ENCODE measurements around the gene FAM107B. TPM values are rescaled to one million over a fixed set of nuclear protein-coding genes. Genes with fewer than 3 reads are reported as not detected.

Gene FAM107B
- total RNA-seq, 1 donor from 2014 or later: 43.0 TPM

DNA sequence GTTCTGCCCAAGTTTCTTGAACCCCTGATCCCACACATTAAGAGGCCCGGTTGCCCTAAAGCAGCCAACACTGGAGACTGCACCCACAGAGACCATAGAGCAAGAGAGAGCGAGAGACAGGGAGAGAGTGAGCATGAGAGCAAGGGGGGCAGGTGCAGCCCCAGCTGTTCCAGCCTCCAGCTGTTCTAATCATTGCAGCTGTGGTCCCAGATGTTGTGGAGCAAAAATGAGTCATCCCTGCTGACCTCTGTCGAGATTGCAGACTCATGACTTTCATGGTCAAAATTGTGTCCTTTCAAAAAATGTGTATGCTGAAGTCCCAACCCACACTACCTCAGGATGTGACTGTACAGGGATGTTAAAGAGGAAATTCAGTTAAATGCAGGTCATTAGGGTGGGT, 300.0 kb downstream of the FAM107B start:
- Histone ChIP-seq H3K9ac (no peak overlapping the region), H4K20me1 (ENCODE audit: low read depth) (no peaks in the 10 kb centered on the region), H3F3A (ENCODE audit: low read depth) (no peaks in the 10 kb centered on the region), H3K27me3 (no peaks in the 10 kb centered on the region), H3K4me3 (no peak overlapping the region), H3K27ac (no peak overlapping the region), H3K9me3 (ENCODE audit: low read depth) (no peaks in the 10 kb centered on the region), H3K79me2 (ENCODE audit: low read depth) (no peaks in the 10 kb centered on the region), H3K4me1 (peaks cover 5% of the 10 kb centered on the region), H3K36me3 (no peaks in the 10 kb centered on the region), H2AFZ (replicated peaks) (no peak overlapping the region), H3K4me2 (no peak overlapping the region)
- Mint-ChIP-seq H3K27ac (no peak overlapping the region), H3K9me3 (peaks cover 9% of the 10 kb centered on the region), H3K4me3 (no peak overlapping the region), H3K27me3 (ENCODE audit: insufficient read depth, low read depth) (peaks cover 9% of the 10 kb centered on the region), H3K4me1 (peaks cover 14% of the 10 kb centered on the region), H3K36me3 (peaks cover 2% of the 10 kb centered on the region)
- DNase-seq (ENCODE audit: low spot score): no peak
- TF ChIP-seq, protein P1, sequence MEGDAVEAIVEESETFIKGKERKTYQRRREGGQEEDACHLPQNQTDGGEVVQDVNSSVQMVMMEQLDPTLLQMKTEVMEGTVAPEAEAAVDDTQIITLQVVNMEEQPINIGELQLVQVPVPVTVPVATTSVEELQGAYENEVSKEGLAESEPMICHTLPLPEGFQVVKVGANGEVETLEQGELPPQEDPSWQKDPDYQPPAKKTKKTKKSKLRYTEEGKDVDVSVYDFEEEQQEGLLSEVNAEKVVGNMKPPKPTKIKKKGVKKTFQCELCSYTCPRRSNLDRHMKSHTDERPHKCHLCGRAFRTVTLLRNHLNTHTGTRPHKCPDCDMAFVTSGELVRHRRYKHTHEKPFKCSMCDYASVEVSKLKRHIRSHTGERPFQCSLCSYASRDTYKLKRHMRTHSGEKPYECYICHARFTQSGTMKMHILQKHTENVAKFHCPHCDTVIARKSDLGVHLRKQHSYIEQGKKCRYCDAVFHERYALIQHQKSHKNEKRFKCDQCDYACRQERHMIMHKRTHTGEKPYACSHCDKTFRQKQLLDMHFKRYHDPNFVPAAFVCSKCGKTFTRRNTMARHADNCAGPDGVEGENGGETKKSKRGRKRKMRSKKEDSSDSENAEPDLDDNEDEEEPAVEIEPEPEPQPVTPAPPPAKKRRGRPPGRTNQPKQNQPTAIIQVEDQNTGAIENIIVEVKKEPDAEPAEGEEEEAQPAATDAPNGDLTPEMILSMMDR (IDR thresholded peaks at IDR 0.05): no peak
- TF ChIP-seq EZH2phosphoT487 (IDR thresholded peaks at IDR 0.05) (no peak), EZH2 (IDR thresholded peaks at IDR 0.05) (no peak)

DNA sequence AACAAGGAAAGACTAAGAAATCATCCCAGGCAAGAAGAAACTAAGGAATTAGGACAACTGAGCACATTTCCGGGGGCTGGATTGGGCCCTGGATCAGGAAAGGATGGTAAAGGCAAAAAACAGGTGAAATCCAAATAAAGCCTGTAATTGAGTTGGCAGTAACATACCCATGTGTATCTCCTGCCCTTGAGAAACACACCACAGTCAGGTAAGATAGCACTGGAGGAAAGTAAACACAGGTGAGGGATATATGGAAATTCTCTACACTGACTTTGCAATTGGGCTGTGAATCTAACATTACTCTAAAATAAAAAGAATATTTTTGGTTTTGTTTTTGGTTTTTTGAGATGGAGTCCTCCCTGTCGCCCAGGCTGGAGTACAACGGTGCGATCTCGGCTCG, 303.8 kb downstream of the FAM107B start:
- Histone ChIP-seq H3K36me3 (no peaks in the 10 kb centered on the region), H3K27me3 (no peaks in the 10 kb centered on the region), H3K4me2 (no peak overlapping the region), H3K4me1 (no peaks in the 10 kb centered on the region), H3K79me2 (ENCODE audit: low read depth) (no peaks in the 10 kb centered on the region), H3K9me3 (ENCODE audit: low read depth) (no peaks in the 10 kb centered on the region), H3K9ac (no peak overlapping the region), H3F3A (ENCODE audit: low read depth) (no peaks in the 10 kb centered on the region), H4K20me1 (ENCODE audit: low read depth) (no peaks in the 10 kb centered on the region), H2AFZ (replicated peaks) (no peak overlapping the region), H3K27ac (no peak overlapping the region), H3K4me3 (no peak overlapping the region)
- Mint-ChIP-seq H3K4me1 (peaks cover 4% of the 10 kb centered on the region), H3K9me3 (peaks cover 8% of the 10 kb centered on the region), H3K4me3 (no peak overlapping the region), H3K27ac (no peak overlapping the region), H3K27me3 (ENCODE audit: insufficient read depth, low read depth) (peaks cover 7% of the 10 kb centered on the region), H3K36me3 (peaks cover 2% of the 10 kb centered on the region)
- no peak for DNase-seq (ENCODE audit: low spot score)
- no peak for TF ChIP-seq EZH2 (IDR thresholded peaks at IDR 0.05)
- TF ChIP-seq, protein P1 (IDR thresholded peaks at IDR 0.05): no peak

DNA sequence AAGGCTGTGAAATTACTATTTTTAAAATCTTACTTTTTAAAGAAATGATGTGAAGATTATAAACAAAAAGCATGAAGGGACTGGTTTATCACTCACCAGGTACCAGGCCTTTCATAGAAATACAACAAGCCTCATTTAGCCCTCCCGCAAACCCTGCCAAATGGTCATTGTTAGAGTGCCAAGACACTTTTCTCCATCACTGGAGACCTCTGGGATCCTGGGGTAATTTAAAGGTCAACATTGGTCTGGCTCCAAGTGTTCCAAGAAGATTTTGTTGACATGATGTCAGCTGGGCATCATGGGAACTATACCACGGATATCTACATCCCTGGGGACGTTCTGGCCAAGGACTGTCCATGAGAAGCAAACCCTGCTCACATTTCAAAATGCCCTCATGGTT, 306.0 kb downstream of the FAM107B start:
- no peak overlapping the region for H3K27ac ChIP-seq
- H3K9me3 Mint-ChIP-seq: peaks cover 5% of the 10 kb centered on the region
- H3K4me2 ChIP-seq: no peak overlapping the region
- no peaks in the 10 kb centered on the region for H3K36me3 Mint-ChIP-seq
- no peaks in the 10 kb centered on the region for H3K9me3 ChIP-seq (ENCODE audit: low read depth)
- H3K4me1 Mint-ChIP-seq: peaks cover 2% of the 10 kb centered on the region
- H3F3A ChIP-seq (ENCODE audit: low read depth): no peaks in the 10 kb centered on the region
- H3K79me2 ChIP-seq (ENCODE audit: low read depth): no peaks in the 10 kb centered on the region
- H3K27me3 Mint-ChIP-seq (ENCODE audit: insufficient read depth, low read depth): peaks cover 7% of the 10 kb centered on the region
- H3K4me3 Mint-ChIP-seq: no peak overlapping the region
- no peak for TF ChIP-seq EZH2phosphoT487 (IDR thresholded peaks at IDR 0.05)
- TF ChIP-seq, protein P1 (IDR thresholded peaks at IDR 0.05): no peak
- TF ChIP-seq EZH2 (IDR thresholded peaks at IDR 0.05): no peak
- no peaks in the 10 kb centered on the region for H3K36me3 ChIP-seq
- no peaks in the 10 kb centered on the region for H3K27me3 ChIP-seq
- H3K4me3 ChIP-seq: no peak overlapping the region
- no peaks in the 10 kb centered on the region for H3K4me1 ChIP-seq
- DNase-seq (ENCODE audit: low spot score): no peak
- H4K20me1 ChIP-seq (ENCODE audit: low read depth): no peaks in the 10 kb centered on the region
- no peak overlapping the region for H2AFZ ChIP-seq (replicated peaks)
- no peak overlapping the region for H3K9ac ChIP-seq
- no peak overlapping the region for H3K27ac Mint-ChIP-seq

Small RNAs within 50 kb of the gene (small RNA-seq; reads per million reads assigned to genes)
- not detected for gene RNA5SP302

Other genes starting within 250 kb of the FAM107B start
- gene CDNF, start 63.1 kb upstream of the FAM107B start, total RNA-seq (ENCODE audit: low replicate concordance): 1.8 and 5.2 TPM in 2 replicates
- 33.3 and 41.8 TPM in 2 replicates for gene HSPA14, start 63.4 kb upstream of the FAM107B start, total RNA-seq (ENCODE audit: low replicate concordance)
- gene MSANTD7, start 63.4 kb upstream of the FAM107B start, total RNA-seq (ENCODE audit: low replicate concordance): 17.6 and 18.8 TPM in 2 replicates
- 67.9 and 112 TPM in 2 replicates for gene SUV39H2, start 104.0 kb upstream of the FAM107B start, total RNA-seq (ENCODE audit: low replicate concordance)
- 4.5 and 5.3 TPM in 2 replicates for gene DCLRE1C, start 179.2 kb upstream of the FAM107B start, total RNA-seq (ENCODE audit: low replicate concordance)
- not detected in 2 replicates for gene MEIG1, start 184.5 kb upstream of the FAM107B start, total RNA-seq (ENCODE audit: low replicate concordance)

Measured in neural progenitor cell (in vitro differentiated cells).